ENCODE results near the gene BAG3. TPM values are rescaled to one million over a fixed set of nuclear protein-coding genes. Genes with fewer than 3 reads are reported as not detected.

The BAG3 gene
- total RNA-seq, 4 donors from 2014 or later = 22.5 to 85.7 (median 32.4) TPM

DNA sequence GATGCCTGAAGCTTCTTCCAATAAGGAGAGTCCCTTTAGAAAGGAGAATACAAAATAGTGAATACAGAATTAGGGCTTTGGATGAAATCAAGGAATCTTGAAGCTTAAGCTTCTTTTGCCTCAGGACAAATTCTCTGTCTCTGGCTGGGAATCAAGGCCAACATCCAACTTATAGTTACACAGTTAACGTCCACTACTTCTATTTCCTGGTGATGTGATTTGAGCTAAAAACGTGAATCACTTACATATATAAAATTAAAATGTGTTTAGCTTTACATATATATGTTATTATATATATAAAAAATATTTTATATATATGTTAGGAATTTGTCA, 63.3 kb downstream of the BAG3 start:
- H3K4me1 ChIP-seq = peaks cover 0 to 2% (median 0%) of the 10 kb centered on the region in 4 donors
- intact Hi-C loops (cut with DNase I; ENCODE audit: low total_unique reads) = no loop called here
- TF ChIP-seq, protein P1, sequence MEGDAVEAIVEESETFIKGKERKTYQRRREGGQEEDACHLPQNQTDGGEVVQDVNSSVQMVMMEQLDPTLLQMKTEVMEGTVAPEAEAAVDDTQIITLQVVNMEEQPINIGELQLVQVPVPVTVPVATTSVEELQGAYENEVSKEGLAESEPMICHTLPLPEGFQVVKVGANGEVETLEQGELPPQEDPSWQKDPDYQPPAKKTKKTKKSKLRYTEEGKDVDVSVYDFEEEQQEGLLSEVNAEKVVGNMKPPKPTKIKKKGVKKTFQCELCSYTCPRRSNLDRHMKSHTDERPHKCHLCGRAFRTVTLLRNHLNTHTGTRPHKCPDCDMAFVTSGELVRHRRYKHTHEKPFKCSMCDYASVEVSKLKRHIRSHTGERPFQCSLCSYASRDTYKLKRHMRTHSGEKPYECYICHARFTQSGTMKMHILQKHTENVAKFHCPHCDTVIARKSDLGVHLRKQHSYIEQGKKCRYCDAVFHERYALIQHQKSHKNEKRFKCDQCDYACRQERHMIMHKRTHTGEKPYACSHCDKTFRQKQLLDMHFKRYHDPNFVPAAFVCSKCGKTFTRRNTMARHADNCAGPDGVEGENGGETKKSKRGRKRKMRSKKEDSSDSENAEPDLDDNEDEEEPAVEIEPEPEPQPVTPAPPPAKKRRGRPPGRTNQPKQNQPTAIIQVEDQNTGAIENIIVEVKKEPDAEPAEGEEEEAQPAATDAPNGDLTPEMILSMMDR (IDR thresholded peaks at IDR 0.05) = no peak
- no peak for TF ChIP-seq POLR2A (IDR thresholded peaks at IDR 0.05)
- TF ChIP-seq EP300 (IDR thresholded peaks at IDR 0.05; ENCODE audit: low read depth) = no peak
- TF ChIP-seq POLR2AphosphoS5 (IDR thresholded peaks at IDR 0.05) = no peak
- no peak overlapping the region for H3K4me3 ChIP-seq
- no peak for DNase-seq
- H3K36me3 ChIP-seq = no peaks in the 10 kb centered on the region
- WGBS, 2 donors (ENCODE audit: low coverage in 1 of 2) = 44 to 83% methylated on average over 2 of the region's 2 CpGs
- H3K27ac ChIP-seq = no peak overlapping the region
- no peaks in the 10 kb centered on the region for H3K9me3 ChIP-seq
- in situ Hi-C loops (cut with MboI; ENCODE audit: low pct_ligation_motif_present in 1 of 4, low pct_unique_long_range_greater_than_20kb in 1 of 4, low sequenced_read_pairs in 3 of 4) = no loop called here
- no peaks in the 10 kb centered on the region for H3K27me3 ChIP-seq

GRCh38 chr10:119715628-119716505, 64.7 kb downstream of the BAG3 start:
- Histone ChIP-seq H3K9me3 (no peaks in the 10 kb centered on the region), H3K36me3 (no peaks in the 10 kb centered on the region), H3K27ac (peak overlapping the region in 1 of 4 donors; percentile 35), H3K4me3 (no peak overlapping the region), H3K27me3 (no peaks in the 10 kb centered on the region), H3K4me1 (peaks cover 0 to 2% (median 0%) of the 10 kb centered on the region in 4 donors)
- no peak for DNase-seq
- TF ChIP-seq EP300 (IDR thresholded peaks at IDR 0.05; ENCODE audit: low read depth) (no peak), POLR2A (IDR thresholded peaks at IDR 0.05) (no peak), POLR2AphosphoS5 (IDR thresholded peaks at IDR 0.05) (no peak)
- TF ChIP-seq, protein P1 (IDR thresholded peaks at IDR 0.05) = no peak
- intact Hi-C loops (cut with DNase I; ENCODE audit: low total_unique reads) = no loop called here
- 64 to 77% methylated on average over 1 to 8 of the region's 8 CpGs for WGBS, 2 donors (ENCODE audit: low coverage in 1 of 2)
- in situ Hi-C loops (cut with MboI; ENCODE audit: low pct_ligation_motif_present in 1 of 4, low pct_unique_long_range_greater_than_20kb in 1 of 4, low sequenced_read_pairs in 3 of 4) = no loop called here

DNA sequence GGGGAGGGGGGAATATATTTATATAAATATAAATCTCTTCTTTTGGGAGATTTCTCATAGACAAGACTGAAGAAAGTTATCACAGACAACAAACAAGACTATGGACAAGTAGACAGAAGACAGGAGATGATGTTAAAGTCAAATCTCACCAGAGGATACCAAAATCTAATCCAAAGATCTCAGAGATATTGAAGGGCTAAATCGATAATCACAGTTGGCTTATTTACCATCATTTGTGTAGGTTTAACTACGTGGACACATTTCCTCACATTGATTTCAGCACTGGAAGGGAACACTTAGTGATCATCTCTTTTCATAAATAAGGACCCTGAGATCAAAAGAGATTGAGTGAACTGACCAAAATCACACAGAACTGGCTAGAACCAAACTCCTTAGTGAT, 72.0 kb downstream of the BAG3 start:
- Histone ChIP-seq H3K27ac (no peak overlapping the region), H3K9me3 (no peaks in the 10 kb centered on the region), H3K27me3 (no peaks in the 10 kb centered on the region), H3K36me3 (no peaks in the 10 kb centered on the region), H3K4me1 (peaks cover 6 to 27% (median 20%) of the 10 kb centered on the region in 4 donors), H3K4me3 (no peak overlapping the region)
- in situ Hi-C loops (cut with MboI; ENCODE audit: low pct_ligation_motif_present in 1 of 4, low pct_unique_long_range_greater_than_20kb in 1 of 4, low sequenced_read_pairs in 3 of 4) (no loop called here), intact Hi-C loops (cut with DNase I; ENCODE audit: low total_unique reads) (no loop called here)
- WGBS, 2 donors (ENCODE audit: low coverage in 1 of 2) = 86 to 92% methylated on average over 1 to 2 of the region's 2 CpGs
- TF ChIP-seq, protein P1 (IDR thresholded peaks at IDR 0.05) = no peak
- TF ChIP-seq POLR2AphosphoS5 (IDR thresholded peaks at IDR 0.05) (no peak), POLR2A (IDR thresholded peaks at IDR 0.05) (no peak)
- no peak for DNase-seq

DNA sequence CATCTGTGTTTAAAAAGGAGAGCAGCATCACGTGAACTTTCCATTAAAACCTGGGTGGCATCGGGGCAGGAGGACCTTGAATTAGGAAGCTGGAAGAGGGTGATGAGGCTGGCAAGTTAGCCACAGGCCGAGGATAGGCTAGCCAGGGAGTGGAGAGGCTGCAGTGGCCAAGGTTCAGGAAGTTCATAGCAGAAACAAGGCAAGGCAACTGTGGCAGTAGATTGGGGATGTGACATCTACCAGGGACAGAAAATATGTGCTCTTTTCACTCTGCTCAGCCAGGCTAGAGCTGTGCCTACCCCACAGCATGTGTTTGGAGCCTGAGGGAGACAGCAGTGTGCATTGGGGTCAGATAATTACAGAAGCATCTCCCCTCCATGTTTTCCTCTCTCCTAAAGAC, 72.4 kb downstream of the BAG3 start:
- TF ChIP-seq, protein P1 (IDR thresholded peaks at IDR 0.05) = no peak
- no peak for TF ChIP-seq POLR2A (IDR thresholded peaks at IDR 0.05)
- TF ChIP-seq POLR2AphosphoS5 (IDR thresholded peaks at IDR 0.05) = no peak
- TF ChIP-seq EP300 (IDR thresholded peaks at IDR 0.05; ENCODE audit: low read depth) = no peak
- intact Hi-C loops (cut with DNase I; ENCODE audit: low total_unique reads) (no loop called here), in situ Hi-C loops (cut with MboI; ENCODE audit: low pct_ligation_motif_present in 1 of 4, low pct_unique_long_range_greater_than_20kb in 1 of 4, low sequenced_read_pairs in 3 of 4) (no loop called here)
- Histone ChIP-seq H3K36me3 (no peaks in the 10 kb centered on the region), H3K27me3 (no peaks in the 10 kb centered on the region), H3K4me3 (no peak overlapping the region), H3K27ac (no peak overlapping the region), H3K4me1 (peaks cover 6 to 32% (median 22%) of the 10 kb centered on the region in 4 donors), H3K9me3 (no peaks in the 10 kb centered on the region)
- WGBS, 2 donors (ENCODE audit: low coverage in 1 of 2) = 78% methylated on average over 3 of the region's 3 CpGs; no CpG with 5 or more reads in 1 of the 2 donors
- no peak for DNase-seq

All from transverse colon (tissue), 4 donors.